Keratinocyte (primary cell): ENCODE results near the gene ZNF214. TPM values are rescaled to one million over a fixed set of nuclear protein-coding genes. Genes with fewer than 3 reads are reported as not detected.

Experiments used
- DNase-seq: peaks from one replicate; pipeline ENCODE4 v3.0.0-alpha.2; 2011; ENCODE audit warnings: low read depth, missing footprints, low spot score
- FAIRE-seq: peaks from 2 replicates; lab custom pipeline; 2011; peaks lifted over from hg19 to GRCh38; lab: Jason Lieb, UNC
- H2AFZ ChIP-seq: 2 replicates; pipeline ENCODE4 v1.6.0; 2012; ENCODE audit warnings: low read length, control low read depth, inconsistent platforms; ENCODE audit not compliant: control insufficient read depth
- H3K27ac ChIP-seq: 2 replicates; pipeline ENCODE4 v1.5.1; 2011; ENCODE audit warnings: low read length; ENCODE audit not compliant: control insufficient read depth, insufficient read depth
- H3K27me3 ChIP-seq: 3 replicates; pipeline ENCODE4 v1.6.0; 2011; ENCODE audit warnings: low read length; ENCODE audit not compliant: control insufficient read depth, insufficient read depth; ENCODE audit errors: extremely low read depth
- H3K36me3 ChIP-seq, 2 experiments: 2 replicates in 1 of 2; 3 replicates in 1 of 2; pipeline ENCODE4 v1.5.1; 2011; ENCODE audit warnings: low read length in 2 of 2, mild to moderate bottlenecking in 1 of 2; ENCODE audit not compliant: control insufficient read depth in 2 of 2, insufficient read depth in 2 of 2; ENCODE audit errors: extremely low read depth in 1 of 2
- H3K4me1 ChIP-seq: 3 replicates; pipeline ENCODE4 v1.5.1; 2011; ENCODE audit warnings: low read length; ENCODE audit not compliant: control insufficient read depth, insufficient read depth; ENCODE audit errors: extremely low read depth
- H3K4me2 ChIP-seq: 3 replicates; pipeline ENCODE4 v1.6.0; 2011; ENCODE audit warnings: low read depth, low read length; ENCODE audit not compliant: control insufficient read depth, insufficient read depth; ENCODE audit errors: extremely low read depth
- H3K4me3 ChIP-seq, 3 experiments: fragments of 200-600 bp in 1 of 3; sonication (generic) in 1 of 3; 2 replicates in 2 of 3; 3 replicates in 1 of 3; pipeline ENCODE4 v1.5.1; 2011 to 2016; ENCODE audit warnings: low read length in 3 of 3, mild to moderate bottlenecking in 3 of 3, control low read depth in 2 of 3, inconsistent platforms in 1 of 3, low read depth in 1 of 3, mixed read lengths in 1 of 3, mixed run types in 1 of 3, moderate library complexity in 1 of 3; ENCODE audit not compliant: control insufficient read depth in 2 of 3, insufficient read depth in 2 of 3; ENCODE audit errors: extremely low read depth in 1 of 3
- H3K79me2 ChIP-seq: 2 replicates; pipeline ENCODE4 v1.6.0; 2012; ENCODE audit warnings: low read length; ENCODE audit not compliant: control insufficient read depth, insufficient read depth
- H3K9ac ChIP-seq: 3 replicates; pipeline ENCODE4 v1.6.0; 2011; ENCODE audit warnings: low read length; ENCODE audit not compliant: control insufficient read depth, insufficient read depth; ENCODE audit errors: extremely low read depth
- H3K9me1 ChIP-seq: 3 replicates; pipeline ENCODE4 v1.6.0; 2011; ENCODE audit warnings: low read length; ENCODE audit not compliant: control insufficient read depth, insufficient read depth; ENCODE audit errors: extremely low read depth
- H3K9me3 ChIP-seq: 2 replicates; pipeline ENCODE4 v1.5.1; 2012; ENCODE audit warnings: low read depth, low read length; ENCODE audit not compliant: control insufficient read depth
- H4K20me1 ChIP-seq: 3 replicates; pipeline ENCODE4 v1.6.0; 2011; ENCODE audit warnings: low read length; ENCODE audit not compliant: control insufficient read depth, insufficient read depth; ENCODE audit errors: extremely low read depth
- EZH2 ChIP-seq: IDR thresholded peaks from one replicate; pipeline ENCODE4 v1.6.1; 2012; ENCODE audit warnings: inconsistent platforms, mild to moderate bottlenecking, low read length, moderate library complexity
- dilution Hi-C: fragments of 300-500 bp; cut with MboI; formaldehyde crosslinking; loops from one replicate; pipeline ENCODE4 v1.7.0; 2020; ENCODE audit warnings: low sequenced_read_pairs; ENCODE audit not compliant: extremely low pct_ligation_motif_present
- polyA plus RNA-seq, 5 experiments: library from polyadenylated mRNA; depleted of rRNA in 3 of 5; stranded (reverse) in 3 of 5; stranded (forward) in 1 of 5; unstranded in 1 of 5; fragments of >200 nt; gene quantifications; 1 replicate in 1 of 5; 2 replicates in 3 of 5; 3 replicates in 1 of 5; pipeline versions ENCODE4 v1.2.1 to v1.2.3, GENCODE V29; 2011 to 2012; ENCODE audit warnings: missing spikeins in 2 of 5, low read depth in 1 of 5, low replicate concordance in 1 of 5
- TF ChIP-seq, protein P1 (sequence below), 3 experiments: IDR thresholded peaks in 1 of 3; conservative IDR thresholded peaks in 1 of 3; optimal IDR thresholded peaks in 1 of 3; 2 replicates in 2 of 3; 3 replicates in 1 of 3; pipeline versions ENCODE3 to v1.5.1; 2011; ENCODE audit warnings: low read length in 3 of 3, mild to moderate bottlenecking in 3 of 3, moderate library complexity in 2 of 3, control low read depth in 1 of 3, inconsistent platforms in 1 of 3; ENCODE audit not compliant: insufficient read depth in 2 of 3; ENCODE audit errors: extremely low read depth in 1 of 3

The ZNF214 gene
- polyA plus RNA-seq, 1 donor (not counting 4 experiments of a cell fraction or from before 2014, with no cell fraction given), result 1.1 TPM

DNA sequence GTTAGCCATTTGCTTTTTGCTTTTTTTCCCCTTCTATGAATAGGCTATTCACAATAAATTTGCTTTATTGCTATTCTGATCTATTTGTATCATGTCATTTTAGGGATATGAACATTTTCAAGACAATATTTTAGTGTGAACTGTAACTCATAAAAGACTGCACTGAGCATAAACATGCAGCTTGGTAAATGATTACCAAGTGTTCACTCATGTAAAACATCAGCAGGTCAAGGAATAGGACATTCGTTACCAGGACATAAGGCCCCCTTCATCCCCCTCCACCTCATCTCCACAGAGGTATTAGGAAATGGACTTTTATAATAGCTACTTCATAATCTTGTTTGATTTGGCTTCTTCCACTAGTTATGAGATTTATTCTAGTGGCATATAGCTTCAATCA is 12.5 kb upstream of the ZNF214 start:
- DNase-seq (no peak), FAIRE-seq (no peak)
- no peaks in the 10 kb centered on the region for H3K4me1 ChIP-seq
- no peaks in the 10 kb centered on the region for H3K9me1 ChIP-seq
- no peaks in the 10 kb centered on the region for H3K9me3 ChIP-seq
- H3K27me3 ChIP-seq, result no peaks in the 10 kb centered on the region
- no peaks in the 10 kb centered on the region for H3K36me3 ChIP-seq
- H4K20me1 ChIP-seq, result no peaks in the 10 kb centered on the region
- H3K4me2 ChIP-seq, result no peak overlapping the region
- no peak overlapping the region for H2AFZ ChIP-seq
- no peak for TF ChIP-seq EZH2
- TF ChIP-seq, protein P1, sequence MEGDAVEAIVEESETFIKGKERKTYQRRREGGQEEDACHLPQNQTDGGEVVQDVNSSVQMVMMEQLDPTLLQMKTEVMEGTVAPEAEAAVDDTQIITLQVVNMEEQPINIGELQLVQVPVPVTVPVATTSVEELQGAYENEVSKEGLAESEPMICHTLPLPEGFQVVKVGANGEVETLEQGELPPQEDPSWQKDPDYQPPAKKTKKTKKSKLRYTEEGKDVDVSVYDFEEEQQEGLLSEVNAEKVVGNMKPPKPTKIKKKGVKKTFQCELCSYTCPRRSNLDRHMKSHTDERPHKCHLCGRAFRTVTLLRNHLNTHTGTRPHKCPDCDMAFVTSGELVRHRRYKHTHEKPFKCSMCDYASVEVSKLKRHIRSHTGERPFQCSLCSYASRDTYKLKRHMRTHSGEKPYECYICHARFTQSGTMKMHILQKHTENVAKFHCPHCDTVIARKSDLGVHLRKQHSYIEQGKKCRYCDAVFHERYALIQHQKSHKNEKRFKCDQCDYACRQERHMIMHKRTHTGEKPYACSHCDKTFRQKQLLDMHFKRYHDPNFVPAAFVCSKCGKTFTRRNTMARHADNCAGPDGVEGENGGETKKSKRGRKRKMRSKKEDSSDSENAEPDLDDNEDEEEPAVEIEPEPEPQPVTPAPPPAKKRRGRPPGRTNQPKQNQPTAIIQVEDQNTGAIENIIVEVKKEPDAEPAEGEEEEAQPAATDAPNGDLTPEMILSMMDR (optimal IDR thresholded peaks at IDR 0.05 in 1 of 3, IDR thresholded peaks at IDR 0.05 in 1 of 3, conservative IDR thresholded peaks at IDR 0.05 in 1 of 3; ENCODE audit: extremely low read depth in 1 of 3, insufficient read depth in 2 of 3, low read length in 3 of 3), result no peak
- H3K27ac ChIP-seq, result no peak overlapping the region
- dilution Hi-C loops, result no loop called here
- no peak overlapping the region for H3K4me3 ChIP-seq
- no peaks in the 10 kb centered on the region for H3K79me2 ChIP-seq
- no peak overlapping the region for H3K9ac ChIP-seq

DNA sequence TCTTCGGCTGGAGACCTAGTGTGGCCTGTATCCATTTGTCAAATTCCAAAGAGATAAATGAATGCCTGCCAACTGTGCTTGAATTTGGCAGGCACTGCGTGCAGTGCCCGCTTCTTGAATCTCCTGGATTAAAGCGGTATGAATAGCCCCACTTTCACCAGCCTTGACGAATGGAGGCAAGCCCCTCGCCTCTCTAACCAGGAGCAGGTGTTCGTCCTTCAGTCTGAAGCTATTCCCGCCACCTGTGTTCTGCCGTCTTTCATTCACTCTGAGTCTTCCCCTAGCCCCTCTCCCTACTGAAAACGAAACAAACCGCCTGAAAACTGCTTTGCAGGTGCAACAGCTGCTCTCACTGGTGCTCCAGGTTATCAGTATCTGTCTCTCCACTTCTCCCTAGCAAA is 11.3 kb upstream of the ZNF214 start:
- dilution Hi-C loops, result no loop called here
- Histone ChIP-seq H2AFZ (no peak overlapping the region), H3K4me1 (no peaks in the 10 kb centered on the region), H3K27ac (no peak overlapping the region), H3K9me1 (no peaks in the 10 kb centered on the region), H3K79me2 (no peaks in the 10 kb centered on the region), H3K9me3 (no peaks in the 10 kb centered on the region), H3K4me3 (no peak overlapping the region), H3K4me2 (no peak overlapping the region), H4K20me1 (no peaks in the 10 kb centered on the region), H3K9ac (no peak overlapping the region), H3K27me3 (no peaks in the 10 kb centered on the region), H3K36me3 (no peaks in the 10 kb centered on the region)
- no peak for DNase-seq
- FAIRE-seq, result no peak
- TF ChIP-seq, protein P1 (optimal IDR thresholded peaks at IDR 0.05 in 1 of 3, IDR thresholded peaks at IDR 0.05 in 1 of 3, conservative IDR thresholded peaks at IDR 0.05 in 1 of 3; ENCODE audit: extremely low read depth in 1 of 3, insufficient read depth in 2 of 3, low read length in 3 of 3), result no peak
- TF ChIP-seq EZH2, result no peak
